ENCODE measurements around the gene KCTD19.

The KCTD19 gene

GRCh38 chr16:67271446-67271845 is 55.1 kb downstream of the KCTD19 start:
- H3K79me2 ChIP-seq (ENCODE audit: low read length) = no peaks in the 10 kb centered on the region
- H3K27me3 ChIP-seq (replicated peaks; ENCODE audit: insufficient read depth, low read length) = no peaks in the 10 kb centered on the region
- no peak overlapping the region for H3K27ac ChIP-seq (ENCODE audit: low read length)
- H3K9me3 ChIP-seq (replicated peaks; ENCODE audit: insufficient read depth, low read length) = no peaks in the 10 kb centered on the region
- TF ChIP-seq CTCF (IDR thresholded peaks at IDR 0.05; ENCODE audit: low read length) = no peak
- TF ChIP-seq EZH2 (optimal IDR thresholded peaks at IDR 0.05; ENCODE audit: low read depth, low read length) = no peak
- no peak for TF ChIP-seq EZH2phosphoT487 (IDR thresholded peaks at IDR 0.05; ENCODE audit: low read length)
- H3F3A ChIP-seq (ENCODE audit: insufficient read depth, low read length) = no peaks in the 10 kb centered on the region
- H3K36me3 ChIP-seq (replicated peaks; ENCODE audit: insufficient read depth, low read length) = no peaks in the 10 kb centered on the region
- no peak overlapping the region for H2AFZ ChIP-seq (ENCODE audit: low read length)
- no peaks in the 10 kb centered on the region for H3K4me1 ChIP-seq (ENCODE audit: low read length)
- H3K9ac ChIP-seq (ENCODE audit: low read length) = no peak overlapping the region
- H3K4me2 ChIP-seq (ENCODE audit: low read depth, low read length) = no peak overlapping the region
- no peak for DNase-seq
- no peaks in the 10 kb centered on the region for H3K9me2 ChIP-seq (replicated peaks; ENCODE audit: insufficient read depth, low read length)
- H4K20me1 ChIP-seq (ENCODE audit: insufficient read depth, low read length) = no peaks in the 10 kb centered on the region
- no peak overlapping the region for H3K4me3 ChIP-seq (ENCODE audit: low read length)

- H3K9ac ChIP-seq (ENCODE audit: low read length) = no peak overlapping the region
- H3K27ac ChIP-seq (ENCODE audit: low read length) = no peak overlapping the region
- no peaks in the 10 kb centered on the region for H3K27me3 ChIP-seq (replicated peaks; ENCODE audit: insufficient read depth, low read length)
- H3K4me2 ChIP-seq (ENCODE audit: low read depth, low read length) = no peak overlapping the region
- no peaks in the 10 kb centered on the region for H3K9me3 ChIP-seq (replicated peaks; ENCODE audit: insufficient read depth, low read length)
- H3K9me2 ChIP-seq (replicated peaks; ENCODE audit: insufficient read depth, low read length) = no peaks in the 10 kb centered on the region
- no peak overlapping the region for H3K4me3 ChIP-seq (ENCODE audit: low read length)
- no peaks in the 10 kb centered on the region for H3K36me3 ChIP-seq (replicated peaks; ENCODE audit: insufficient read depth, low read length)
- no peaks in the 10 kb centered on the region for H4K20me1 ChIP-seq (ENCODE audit: insufficient read depth, low read length)
- no peaks in the 10 kb centered on the region for H3K4me1 ChIP-seq (ENCODE audit: low read length)
- H3K79me2 ChIP-seq (ENCODE audit: low read length) = no peaks in the 10 kb centered on the region
- H2AFZ ChIP-seq (ENCODE audit: low read length) = no peak overlapping the region
- no peaks in the 10 kb centered on the region for H3F3A ChIP-seq (ENCODE audit: insufficient read depth, low read length)
- no peak for TF ChIP-seq CTCF (IDR thresholded peaks at IDR 0.05; ENCODE audit: low read length)
- TF ChIP-seq EZH2phosphoT487 (IDR thresholded peaks at IDR 0.05; ENCODE audit: low read length) = no peak
- no peak for TF ChIP-seq EZH2 (optimal IDR thresholded peaks at IDR 0.05; ENCODE audit: low read depth, low read length)
- DNase-seq = no peak
Measured at GRCh38 chr16:67270931-67271338, 55.6 kb downstream of the KCTD19 start.

- no peak overlapping the region for H3K27ac ChIP-seq (ENCODE audit: low read length)
- H3K4me1 ChIP-seq (ENCODE audit: low read length) = no peaks in the 10 kb centered on the region
- H3K79me2 ChIP-seq (ENCODE audit: low read length) = no peaks in the 10 kb centered on the region
- no peaks in the 10 kb centered on the region for H3K9me3 ChIP-seq (replicated peaks; ENCODE audit: insufficient read depth, low read length)
- no peak for DNase-seq
- H2AFZ ChIP-seq (ENCODE audit: low read length) = no peak overlapping the region
- no peak overlapping the region for H3K4me2 ChIP-seq (ENCODE audit: low read depth, low read length)
- H3K4me3 ChIP-seq (ENCODE audit: low read length) = no peak overlapping the region
- no peaks in the 10 kb centered on the region for H4K20me1 ChIP-seq (ENCODE audit: insufficient read depth, low read length)
- TF ChIP-seq EZH2phosphoT487 (IDR thresholded peaks at IDR 0.05; ENCODE audit: low read length) (no peak), CTCF (IDR thresholded peaks at IDR 0.05; ENCODE audit: low read length) (no peak), EZH2 (optimal IDR thresholded peaks at IDR 0.05; ENCODE audit: low read depth, low read length) (no peak)
- no peaks in the 10 kb centered on the region for H3K36me3 ChIP-seq (replicated peaks; ENCODE audit: insufficient read depth, low read length)
- H3K9me2 ChIP-seq (replicated peaks; ENCODE audit: insufficient read depth, low read length) = no peaks in the 10 kb centered on the region
- H3K9ac ChIP-seq (ENCODE audit: low read length) = no peak overlapping the region
- H3K27me3 ChIP-seq (replicated peaks; ENCODE audit: insufficient read depth, low read length) = no peaks in the 10 kb centered on the region
- H3F3A ChIP-seq (ENCODE audit: insufficient read depth, low read length) = no peaks in the 10 kb centered on the region
Measured at GRCh38 chr16:67269766-67270165, 56.8 kb downstream of the KCTD19 start.

Measured in MM.1S (cell line).